K562 (cell line): ENCODE data around the gene WWOX.

Source experiments
- POLR2AphosphoS5 ChIP-seq: IDR thresholded peaks from 2 replicates; pipeline ENCODE4 v1.6.1; 2011; ENCODE audit warnings: mild to moderate bottlenecking, low read depth, low read length, moderate library complexity; ENCODE audit not compliant: control insufficient read depth, insufficient read depth
- SMC3 ChIP-seq: conservative IDR thresholded peaks from 2 replicates; pipeline ENCODE4 v1.6.1; 2011; ENCODE audit warnings: low read depth, low read length, improper control_type of control experiment; ENCODE audit not compliant: insufficient read depth

GRCh38 chr16:78596996-78597422 is 497.6 kb downstream of the WWOX start:
- TF ChIP-seq POLR2AphosphoS5 (no peak), SMC3 (no peak)
